OCI-M2 (cell line): ENCODE measurements around the gene BCL10.

Experiments
- DNase-seq: peaks from one replicate; lab custom pipeline; 2025; ENCODE audit not compliant: unreplicated experiment; lab: John Stamatoyannopoulos, UW

BCL10 gene

GRCh38 chr1:85300140-85300539 is 23.7 kb upstream of the BCL10 start:
- DNase-seq = no peak

- no peak for DNase-seq
Observed at GRCh38 chr1:85297855-85298629, 21.6 kb upstream of the BCL10 start.

GRCh38 chr1:85297538-85297854 is 21.1 kb upstream of the BCL10 start:
- DNase-seq = no peak

GRCh38 chr1:85296980-85297379 is 20.5 kb upstream of the BCL10 start:
- no peak for DNase-seq

GRCh38 chr1:85295654-85296053 is 19.2 kb upstream of the BCL10 start:
- no peak for DNase-seq

GRCh38 chr1:85295006-85295431 is 18.6 kb upstream of the BCL10 start:
- DNase-seq = no peak

GRCh38 chr1:85290826-85291225 is 14.4 kb upstream of the BCL10 start:
- no peak for DNase-seq

- DNase-seq = no peak
Observed at GRCh38 chr1:85289848-85290335, 13.5 kb upstream of the BCL10 start.

GRCh38 chr1:85289207-85289847 is 12.9 kb upstream of the BCL10 start:
- no peak for DNase-seq

- DNase-seq = no peak
Observed at GRCh38 chr1:85284202-85284601, 7.8 kb upstream of the BCL10 start.

GRCh38 chr1:85283475-85284199 is 7.2 kb upstream of the BCL10 start:
- DNase-seq = no peak

- DNase-seq = no peak
Observed at GRCh38 chr1:85282424-85282823, 6.0 kb upstream of the BCL10 start.

- DNase-seq = no peak
Observed at GRCh38 chr1:85280636-85281035, 4.2 kb upstream of the BCL10 start.

GRCh38 chr1:85279458-85280080 is 3.1 kb upstream of the BCL10 start:
- DNase-seq = no peak

GRCh38 chr1:85278853-85279314 is 2.5 kb upstream of the BCL10 start:
- no peak for DNase-seq

GRCh38 chr1:85277802-85278201 is 1.4 kb upstream of the BCL10 start:
- DNase-seq = no peak

GRCh38 chr1:85276978-85277639 is 677 bp upstream of the BCL10 start:
- no peak for DNase-seq

GRCh38 chr1:85275701-85276214 is 674 bp downstream of the BCL10 start:
- no peak for DNase-seq

GRCh38 chr1:85274969-85275453 is 1.4 kb downstream of the BCL10 start:
- no peak for DNase-seq

- no peak for DNase-seq
Observed at GRCh38 chr1:85273397-85273796, 3.0 kb downstream of the BCL10 start.
